H9 (cell line): ENCODE results near the gene BDH1. TPM values are rescaled to one million over a fixed set of nuclear protein-coding genes. Genes with fewer than 3 reads are reported as not detected.

Experiments used
- DNase-seq: peaks from one replicate; pipeline ENCODE4 v3.0.0-alpha.2; 2017
- H2AFZ ChIP-seq: one replicate; pipeline ENCODE4 v1.6.1; 2013; ENCODE audit warnings: mild to moderate bottlenecking, low read length, control low read depth, moderate library complexity
- H2AK5ac ChIP-seq: 2 replicates; pipeline ENCODE4 v1.6.1; 2013; ENCODE audit warnings: low read length, control low read depth, mixed read lengths; ENCODE audit not compliant: insufficient read length
- H2BK120ac ChIP-seq: one replicate; pipeline ENCODE4 v1.6.1; 2013; ENCODE audit warnings: low read depth, mild to moderate bottlenecking, low read length, control low read depth, inconsistent platforms; ENCODE audit not compliant: poor library complexity, severe bottlenecking
- H2BK12ac ChIP-seq: 2 replicates; pipeline ENCODE4 v1.6.1; 2013; ENCODE audit warnings: low read length, control low read depth, mixed read lengths, low read depth; ENCODE audit not compliant: insufficient read length
- H2BK15ac ChIP-seq: 2 replicates; pipeline ENCODE4 v1.6.1; 2013; ENCODE audit warnings: low read depth, low read length, control low read depth
- H2BK20ac ChIP-seq: one replicate; pipeline ENCODE4 v1.6.1; 2013; ENCODE audit warnings: low read depth, mild to moderate bottlenecking, low read length, control low read depth, inconsistent platforms; ENCODE audit not compliant: poor library complexity, severe bottlenecking
- H2BK5ac ChIP-seq: 2 replicates; pipeline ENCODE4 v1.6.1; 2013; ENCODE audit warnings: low read length, control low read depth, mixed read lengths; ENCODE audit not compliant: insufficient read length
- H3K14ac ChIP-seq: 2 replicates; pipeline ENCODE4 v1.6.1; 2013; ENCODE audit warnings: low read length, control low read depth; ENCODE audit not compliant: insufficient read depth
- H3K18ac ChIP-seq: 2 replicates; pipeline ENCODE4 v1.6.1; 2013; ENCODE audit warnings: low read depth, mild to moderate bottlenecking, mixed read lengths, low read length, control low read depth; ENCODE audit not compliant: insufficient read length
- H3K23ac ChIP-seq: 2 replicates; pipeline ENCODE4 v1.6.1; 2013; ENCODE audit warnings: low read length, control low read depth, mixed read lengths, low read depth; ENCODE audit not compliant: insufficient read length
- H3K23me2 ChIP-seq: 2 replicates; pipeline ENCODE4 v1.6.1; 2013; ENCODE audit warnings: low read depth, mild to moderate bottlenecking, mixed read lengths, low read length, control low read depth; ENCODE audit not compliant: insufficient read length, poor library complexity, severe bottlenecking
- H3K27ac ChIP-seq: 2 replicates; pipeline ENCODE4 v1.5.1; 2013; ENCODE audit warnings: low read length, control low read depth, mixed read lengths, low read depth; ENCODE audit not compliant: insufficient read length
- H3K27me3 ChIP-seq: 2 replicates; pipeline ENCODE4 v1.6.1; 2013; ENCODE audit warnings: low read length, control low read depth, inconsistent platforms; ENCODE audit not compliant: insufficient read depth
- H3K4ac ChIP-seq: 2 replicates; pipeline ENCODE4 v1.6.1; 2013; ENCODE audit warnings: low read depth, mild to moderate bottlenecking, control low read depth, inconsistent platforms, low read length, moderate library complexity
- H3K4me1 ChIP-seq: 2 replicates; pipeline ENCODE4 v1.6.1; 2013; ENCODE audit warnings: low read length, control low read depth, inconsistent platforms; ENCODE audit not compliant: insufficient read depth
- H3K4me2 ChIP-seq: 2 replicates; pipeline ENCODE4 v1.6.1; 2013; ENCODE audit warnings: low read length, control low read depth, mixed read lengths; ENCODE audit not compliant: insufficient read length, insufficient read depth
- H3K56ac ChIP-seq: 2 replicates; pipeline ENCODE4 v1.6.1; 2013; ENCODE audit warnings: low read depth, mild to moderate bottlenecking, mixed read lengths, low read length, control low read depth; ENCODE audit not compliant: insufficient read length
- H3K79me1 ChIP-seq: 2 replicates; pipeline ENCODE4 v1.6.1; 2013; ENCODE audit warnings: low read depth, mild to moderate bottlenecking, moderate library complexity, low read length, control low read depth, inconsistent platforms; ENCODE audit not compliant: insufficient read depth, poor library complexity, severe bottlenecking
- H3K79me2 ChIP-seq: 2 replicates; pipeline ENCODE4 v1.6.1; 2013; ENCODE audit warnings: low read length, control low read depth, inconsistent platforms; ENCODE audit not compliant: insufficient read depth
- H3K9ac ChIP-seq: 2 replicates; pipeline ENCODE4 v1.6.1; 2013; ENCODE audit warnings: low read length, control low read depth, mixed read lengths; ENCODE audit not compliant: insufficient read length; ENCODE audit errors: extremely low read depth
- H3K9me3 ChIP-seq: one replicate; pipeline ENCODE4 v1.6.1; 2013; ENCODE audit warnings: low read depth, low read length, inconsistent platforms; ENCODE audit not compliant: control insufficient read depth
- H3T11ph ChIP-seq: one replicate; pipeline ENCODE4 v1.6.1; 2013; ENCODE audit warnings: mild to moderate bottlenecking, low read length, control low read depth, inconsistent platforms
- H4K20me1 ChIP-seq: one replicate; pipeline ENCODE4 v1.6.1; 2013; ENCODE audit not compliant: control insufficient read depth, insufficient read length, insufficient read depth
- H4K5ac ChIP-seq: 2 replicates; pipeline ENCODE4 v1.6.1; 2013; ENCODE audit warnings: low read depth, mild to moderate bottlenecking, mixed read lengths, low read length, control low read depth; ENCODE audit not compliant: insufficient read length
- H4K8ac ChIP-seq: replicated peaks from 2 replicates; pipeline ENCODE4 v1.6.1; 2013; ENCODE audit warnings: low read length, control low read depth, mixed read lengths, low read depth; ENCODE audit not compliant: insufficient read length
- H4K91ac ChIP-seq: 2 replicates; pipeline ENCODE4 v1.6.1; 2013; ENCODE audit warnings: low read depth, mild to moderate bottlenecking, moderate library complexity, mixed read lengths, low read length, control low read depth; ENCODE audit not compliant: insufficient read length
- H3K27ac Mint-ChIP-seq, 3 experiments: 2 replicates in 2 of 3; 3 replicates in 1 of 3; pipeline ENCODE4 v1.8.0; 2020 to 2021; ENCODE audit warnings: mixed read lengths in 3 of 3, mild to moderate bottlenecking in 1 of 3, moderate library complexity in 1 of 3
- H3K27me3 Mint-ChIP-seq: 2 replicates; pipeline ENCODE4 v1.8.0; 2021; ENCODE audit warnings: low read depth, mild to moderate bottlenecking, moderate library complexity, mixed read lengths
- H3K36me3 Mint-ChIP-seq, 3 experiments: 2 replicates in 2 of 3; 3 replicates in 1 of 3; pipeline ENCODE4 v1.8.0; 2020 to 2021; ENCODE audit warnings: low read depth in 3 of 3, mixed read lengths in 3 of 3; ENCODE audit not compliant: insufficient read depth in 1 of 3
- H3K4me1 Mint-ChIP-seq, 2 experiments: 2 replicates each; pipeline ENCODE4 v1.8.0; 2020; ENCODE audit warnings: mixed read lengths in 2 of 2
- H3K4me3 Mint-ChIP-seq, 2 experiments: 2 replicates in 1 of 2; 3 replicates in 1 of 2; pipeline ENCODE4 v1.8.0; 2020 to 2021; ENCODE audit warnings: mild to moderate bottlenecking in 2 of 2, mixed read lengths in 2 of 2, moderate library complexity in 1 of 2
- H3K9me3 Mint-ChIP-seq, 2 experiments: 2 replicates in 1 of 2; 3 replicates in 1 of 2; pipeline ENCODE4 v1.8.0; 2020; ENCODE audit warnings: mild to moderate bottlenecking in 2 of 2, mixed read lengths in 2 of 2, moderate library complexity in 1 of 2
- WGBS: extraction: QIAGEN DNeasy Blood & Tissue Kit; methylation state at CpG from one replicate; pipeline ENCODE4 v1.1.7; 2013; ENCODE audit warnings: missing lambda C conversion rate, low lambda C conversion rate, mixed read lengths; ENCODE audit not compliant: insufficient read length; ENCODE audit errors: extremely low coverage; 5-methylcytosine and 5-hydroxymethylcytosine counted together
- total RNA-seq: library from RNA; stranded (reverse); gene quantifications from 2 replicates; pipeline ENCODE4 v1.2.1, GENCODE V29; 2021
- TF ChIP-seq, protein P1 (sequence below): fragments of 200-600 bp; sonication (generic); conservative IDR thresholded peaks from 3 replicates; pipeline ENCODE4 v1.8.0; 2021; ENCODE audit warnings: antibody characterized with exemption, mild to moderate bottlenecking

The BDH1 gene
- total RNA-seq, 1 experiment from 2014 or later, result 23.8 TPM

DNA sequence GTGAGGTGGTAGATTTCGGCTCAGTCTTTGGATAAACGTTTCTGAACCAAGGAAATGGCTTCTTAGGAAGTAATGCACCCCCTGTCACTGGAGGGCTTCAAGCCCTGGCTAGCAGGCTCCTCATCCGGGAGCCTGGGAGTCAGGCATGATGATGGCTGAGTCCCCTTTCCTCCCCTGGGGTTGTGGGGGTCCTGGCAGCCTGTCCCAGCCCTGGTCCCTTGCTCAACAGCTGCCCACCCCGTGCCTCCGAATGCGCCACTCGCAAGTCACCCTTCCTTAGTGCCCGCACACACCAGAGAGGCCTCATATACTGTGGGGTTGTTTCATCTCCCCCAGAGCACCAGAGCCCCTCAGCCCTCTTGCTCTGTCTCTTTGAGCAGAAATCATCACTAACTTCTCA lies 48.2 kb downstream of the BDH1 start:
- peaks cover 7 to 16% of the 10 kb centered on the region in 2 experiments for H3K4me1 Mint-ChIP-seq
- H3T11ph ChIP-seq, result no peak overlapping the region
- H4K8ac ChIP-seq, result no peak overlapping the region
- no peak overlapping the region for H3K9ac ChIP-seq
- no peaks in the 10 kb centered on the region for H3K27me3 ChIP-seq
- no peak overlapping the region for H3K23ac ChIP-seq
- no peaks in the 10 kb centered on the region for H3K79me2 ChIP-seq
- no peak overlapping the region for H4K5ac ChIP-seq
- no peaks in the 10 kb centered on the region for H3K79me1 ChIP-seq
- H2BK5ac ChIP-seq, result no peak overlapping the region
- H4K91ac ChIP-seq, result no peak overlapping the region
- H3K18ac ChIP-seq, result no peak overlapping the region
- no peak for DNase-seq
- no peak overlapping the region for H3K4me3 Mint-ChIP-seq
- H2BK20ac ChIP-seq, result no peak overlapping the region
- H3K27ac Mint-ChIP-seq, result no peak overlapping the region
- no peak overlapping the region for H3K56ac ChIP-seq
- H3K4ac ChIP-seq, result no peak overlapping the region
- no peaks in the 10 kb centered on the region for H3K9me3 ChIP-seq
- no peaks in the 10 kb centered on the region for H3K4me1 ChIP-seq
- H2BK120ac ChIP-seq, result no peak overlapping the region
- no peaks in the 10 kb centered on the region for H3K9me3 Mint-ChIP-seq
- H2AFZ ChIP-seq, result no peak overlapping the region
- no peak overlapping the region for H2AK5ac ChIP-seq
- no peak overlapping the region for H2BK15ac ChIP-seq
- peaks cover 12% of the 10 kb centered on the region for H3K27me3 Mint-ChIP-seq
- H3K23me2 ChIP-seq, result peaks cover 7% of the 10 kb centered on the region
- H3K14ac ChIP-seq, result no peak overlapping the region
- H3K4me2 ChIP-seq, result no peak overlapping the region
- H3K27ac ChIP-seq, result no peak overlapping the region
- H2BK12ac ChIP-seq, result no peak overlapping the region
- H3K36me3 Mint-ChIP-seq, result peaks cover 3 to 7% (median 7%) of the 10 kb centered on the region in 3 experiments; a peak in 6 of 7 replicates
- WGBS, result no CpG with 5 or more reads among the region's 8 CpGs
- H4K20me1 ChIP-seq, result no peaks in the 10 kb centered on the region
- TF ChIP-seq, protein P1, sequence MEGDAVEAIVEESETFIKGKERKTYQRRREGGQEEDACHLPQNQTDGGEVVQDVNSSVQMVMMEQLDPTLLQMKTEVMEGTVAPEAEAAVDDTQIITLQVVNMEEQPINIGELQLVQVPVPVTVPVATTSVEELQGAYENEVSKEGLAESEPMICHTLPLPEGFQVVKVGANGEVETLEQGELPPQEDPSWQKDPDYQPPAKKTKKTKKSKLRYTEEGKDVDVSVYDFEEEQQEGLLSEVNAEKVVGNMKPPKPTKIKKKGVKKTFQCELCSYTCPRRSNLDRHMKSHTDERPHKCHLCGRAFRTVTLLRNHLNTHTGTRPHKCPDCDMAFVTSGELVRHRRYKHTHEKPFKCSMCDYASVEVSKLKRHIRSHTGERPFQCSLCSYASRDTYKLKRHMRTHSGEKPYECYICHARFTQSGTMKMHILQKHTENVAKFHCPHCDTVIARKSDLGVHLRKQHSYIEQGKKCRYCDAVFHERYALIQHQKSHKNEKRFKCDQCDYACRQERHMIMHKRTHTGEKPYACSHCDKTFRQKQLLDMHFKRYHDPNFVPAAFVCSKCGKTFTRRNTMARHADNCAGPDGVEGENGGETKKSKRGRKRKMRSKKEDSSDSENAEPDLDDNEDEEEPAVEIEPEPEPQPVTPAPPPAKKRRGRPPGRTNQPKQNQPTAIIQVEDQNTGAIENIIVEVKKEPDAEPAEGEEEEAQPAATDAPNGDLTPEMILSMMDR, result no peak
